Left ventricle myocardium superior (tissue), 1 donor: ENCODE results near the gene MMRN1. TPM values are rescaled to one million over a fixed set of nuclear protein-coding genes. Genes with fewer than 3 reads are reported as not detected.

Experiments
- ATAC-seq: fragments of 200-7000 bp; cut with Tn5 transposase; one replicate; pipeline ENCODE4 v1.9.1; 2020; ENCODE audit warnings: mild to moderate bottlenecking, moderate library complexity
- DNase-seq: peaks from one replicate; pipeline ENCODE4 v3.0.0-alpha.2; 2020
- intact Hi-C: fragments of 100-400 bp; cut with micrococcal nuclease; formaldehyde crosslinking; loops from one replicate; pipeline ENCODE4 v1.11.0; 2022
- total RNA-seq: library from RNA; stranded (reverse); fragmentation: NEBNext Ultra II Directional; extraction: Animal tissue kit (Norgen Biotek cat#: 25700); gene quantifications from one replicate; pipeline ENCODE4 v1.2.1, GENCODE V29; 2021
- donor health status: DM: no; HTN: yes; CAD: no; lungs with severe emphysema.

The MMRN1 gene
- total RNA-seq, 1 donor from 2014 or later = 10.1 TPM

- intact Hi-C loops = no loop called here
- no peak for DNase-seq
- peak; percentile 66 for ATAC-seq
Observed at GRCh38 chr4:89904524-89904923, 9.9 kb downstream of the MMRN1 start.

DNA sequence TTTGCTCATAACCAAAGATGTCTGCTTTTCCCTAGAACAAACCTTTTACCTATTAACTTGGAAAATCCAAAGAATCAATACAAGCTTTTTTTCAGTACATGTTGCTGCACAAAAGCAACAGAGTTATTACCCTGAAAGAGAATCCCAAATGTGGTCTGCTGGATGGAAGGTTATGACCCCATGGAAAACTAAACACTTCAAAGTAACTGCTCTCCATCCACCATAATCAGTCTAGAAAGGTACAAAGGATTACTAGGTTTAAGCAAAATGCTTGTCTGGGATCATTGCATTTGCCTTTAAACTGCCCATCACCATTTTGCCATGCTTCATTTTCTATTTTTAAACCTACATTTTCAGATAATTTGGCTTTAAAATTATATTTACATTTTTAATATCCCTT lies 11.7 kb downstream of the MMRN1 start:
- DNase-seq (no peak), ATAC-seq (no peak)
- intact Hi-C loops = no loop called here

DNA sequence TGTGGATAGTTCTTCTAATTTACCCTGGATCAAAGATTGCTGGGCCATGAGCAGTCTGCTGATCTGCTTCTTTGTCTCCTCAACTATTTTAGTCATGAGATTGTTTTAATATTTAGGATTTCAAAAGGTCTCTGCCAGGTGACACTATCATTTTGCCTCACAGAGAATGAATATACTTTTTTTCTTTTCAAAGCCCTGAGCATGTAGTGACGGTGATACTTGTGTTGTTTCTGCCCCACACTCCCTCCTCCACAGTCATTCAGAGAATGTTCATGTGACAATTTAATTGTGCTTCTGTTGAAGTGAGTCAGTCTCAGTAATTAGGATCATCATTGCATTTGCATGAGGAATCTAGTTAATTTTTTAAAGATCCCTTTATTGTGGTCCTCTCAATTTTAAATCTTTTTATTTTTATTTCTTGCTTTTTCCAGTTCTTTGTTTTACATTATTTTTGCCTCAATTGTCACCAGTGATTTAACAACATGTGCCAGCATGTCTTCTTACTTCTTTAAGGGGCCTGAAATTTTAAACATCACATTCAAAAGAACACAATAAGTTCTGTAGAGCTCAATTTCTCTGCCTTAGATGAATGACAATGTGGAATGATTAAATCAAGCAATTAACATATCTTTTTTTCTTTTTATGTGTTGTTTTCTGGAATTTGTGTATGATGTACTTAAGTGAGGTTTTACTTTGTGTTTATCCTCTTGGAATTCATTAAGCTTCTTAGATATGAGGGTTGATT lies 12.3 kb downstream of the MMRN1 start:
- DNase-seq (no peak), ATAC-seq (peak; percentile 21)
- intact Hi-C loops = no loop called here

DNA sequence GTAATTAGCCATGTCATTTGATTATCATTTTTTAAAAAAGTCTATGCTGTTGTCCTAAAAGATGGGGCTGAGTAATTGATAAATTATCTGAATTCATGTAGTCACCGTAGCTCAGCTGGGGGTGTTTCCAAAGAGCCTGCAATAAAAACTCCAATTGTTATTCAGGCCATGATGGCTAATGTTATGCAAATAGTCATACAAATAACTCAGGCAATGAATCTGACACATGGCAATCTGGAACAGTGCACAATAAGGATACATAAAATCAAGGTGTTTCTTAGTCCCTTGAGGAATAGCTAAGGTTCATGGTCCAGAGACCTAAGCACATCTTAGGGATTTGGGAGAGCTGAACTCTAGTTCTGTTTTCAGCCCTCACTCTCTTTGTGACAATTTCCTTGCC lies 15.2 kb downstream of the MMRN1 start:
- ATAC-seq (no peak), DNase-seq (no peak)
- intact Hi-C loops = no loop called here

DNA sequence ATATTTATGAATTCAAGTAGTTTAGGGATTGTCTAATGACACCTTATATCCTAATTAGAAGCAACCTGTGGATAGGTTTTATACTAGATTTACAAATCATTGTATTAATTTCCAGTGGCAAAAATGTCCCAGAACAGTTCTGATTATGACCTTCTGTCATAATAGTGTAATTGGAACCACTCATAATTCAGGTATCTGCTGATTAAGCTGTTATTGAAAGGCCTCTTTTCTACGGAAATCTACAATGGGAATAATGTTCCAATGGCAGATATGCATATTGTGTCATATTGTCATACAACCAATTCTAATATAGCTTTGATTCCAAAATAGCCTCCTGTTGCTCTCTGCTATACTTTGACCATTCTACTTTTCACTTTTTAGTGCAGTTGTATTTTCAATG lies 19.0 kb downstream of the MMRN1 start:
- intact Hi-C loops = no loop called here
- no peak for ATAC-seq
- no peak for DNase-seq

- intact Hi-C loops = no loop called here
- no peak for DNase-seq
- ATAC-seq = no peak
Observed at GRCh38 chr4:89914609-89915550, 20.2 kb downstream of the MMRN1 start.

GRCh38 chr4:89915937-89916336 lies 21.3 kb downstream of the MMRN1 start:
- ATAC-seq (no peak), DNase-seq (no peak)
- intact Hi-C loops = no loop called here

- ATAC-seq (no peak), DNase-seq (no peak)
- intact Hi-C loops = no loop called here
Observed at GRCh38 chr4:89922848-89923416, 28.3 kb downstream of the MMRN1 start.

GRCh38 chr4:89928838-89929237 lies 34.2 kb downstream of the MMRN1 start:
- DNase-seq (no peak), ATAC-seq (no peak)
- intact Hi-C loops = no loop called here

DNA sequence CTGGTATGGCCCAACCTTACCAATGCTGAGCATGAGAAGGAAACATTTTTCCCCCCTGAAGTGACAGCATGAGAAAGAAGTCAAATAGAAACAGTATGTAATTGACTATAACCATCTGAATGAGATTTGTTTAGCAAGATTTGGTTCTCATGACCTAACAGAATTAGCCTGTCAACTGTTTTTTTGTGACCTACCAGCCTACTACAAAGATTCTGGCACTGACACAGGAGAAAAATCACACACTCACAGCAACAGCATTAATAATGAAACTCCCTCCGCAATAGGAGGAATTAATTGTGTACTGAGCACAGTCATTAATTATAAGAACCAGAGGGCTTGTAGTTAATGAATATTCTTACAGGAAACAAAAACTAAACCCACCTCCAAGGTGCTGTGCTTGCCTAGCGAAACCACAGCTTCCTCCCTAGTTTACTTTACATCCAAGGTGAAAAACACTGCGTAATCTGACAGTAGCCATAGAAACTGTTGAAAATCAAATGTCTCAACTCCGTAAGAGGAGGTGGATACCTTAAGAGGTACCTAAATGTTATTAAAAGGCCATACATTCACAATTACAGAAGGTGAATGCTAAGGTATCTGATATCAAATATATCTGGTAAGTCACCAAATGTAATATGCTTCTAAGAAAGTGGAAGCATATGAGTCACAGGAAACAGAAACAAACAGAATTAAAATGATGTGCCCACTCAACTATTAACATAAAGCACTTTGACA lies 34.9 kb downstream of the MMRN1 start:
- no peak for ATAC-seq
- intact Hi-C loops = no loop called here
- DNase-seq = no peak

DNA sequence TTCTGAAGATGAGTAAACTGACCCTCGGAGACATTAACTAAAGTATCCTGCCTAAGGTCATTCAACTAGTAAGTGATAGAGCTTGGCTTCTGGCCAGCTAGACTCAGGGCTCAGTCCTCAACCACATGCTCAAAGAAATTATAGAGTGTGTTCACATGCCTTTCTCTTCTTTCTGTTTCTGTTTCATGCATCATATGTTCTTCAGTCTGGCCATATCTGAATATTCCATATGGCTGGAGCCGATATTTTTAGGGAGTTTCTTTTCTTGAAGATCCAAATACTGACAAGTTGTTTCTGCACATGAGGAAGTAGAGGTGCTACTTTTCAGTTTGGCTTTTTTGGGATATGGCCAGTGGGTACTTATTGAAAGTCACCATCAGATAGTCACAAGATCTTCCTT lies 44.9 kb downstream of the MMRN1 start:
- no peak for DNase-seq
- intact Hi-C loops = no loop called here
- no peak for ATAC-seq

GRCh38 chr4:89939994-89940393 lies 45.3 kb downstream of the MMRN1 start:
- DNase-seq (peak; percentile 26), ATAC-seq (peak; percentile 53)
- intact Hi-C loops = no loop called here

DNA sequence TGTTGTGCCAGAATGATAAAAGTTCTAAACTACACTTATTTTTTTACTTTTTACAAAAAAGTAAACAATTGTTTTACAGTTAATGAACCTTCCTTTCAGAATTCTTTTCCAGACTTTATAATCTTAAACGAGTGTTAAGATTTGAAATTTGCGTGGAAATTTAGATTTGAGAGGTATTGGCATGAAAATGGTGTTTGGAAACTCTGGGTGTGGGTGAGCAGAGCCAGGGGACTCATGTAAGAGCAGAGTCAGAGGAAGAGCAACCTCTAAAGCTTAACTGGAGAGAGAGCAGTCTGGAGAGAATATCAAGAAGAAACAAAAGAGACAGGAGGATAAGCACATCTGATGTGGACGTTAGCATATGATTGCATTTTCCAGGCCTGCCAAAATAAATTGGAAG lies 48.2 kb downstream of the MMRN1 start:
- intact Hi-C loops = no loop called here
- DNase-seq = no peak
- ATAC-seq = no peak

DNA sequence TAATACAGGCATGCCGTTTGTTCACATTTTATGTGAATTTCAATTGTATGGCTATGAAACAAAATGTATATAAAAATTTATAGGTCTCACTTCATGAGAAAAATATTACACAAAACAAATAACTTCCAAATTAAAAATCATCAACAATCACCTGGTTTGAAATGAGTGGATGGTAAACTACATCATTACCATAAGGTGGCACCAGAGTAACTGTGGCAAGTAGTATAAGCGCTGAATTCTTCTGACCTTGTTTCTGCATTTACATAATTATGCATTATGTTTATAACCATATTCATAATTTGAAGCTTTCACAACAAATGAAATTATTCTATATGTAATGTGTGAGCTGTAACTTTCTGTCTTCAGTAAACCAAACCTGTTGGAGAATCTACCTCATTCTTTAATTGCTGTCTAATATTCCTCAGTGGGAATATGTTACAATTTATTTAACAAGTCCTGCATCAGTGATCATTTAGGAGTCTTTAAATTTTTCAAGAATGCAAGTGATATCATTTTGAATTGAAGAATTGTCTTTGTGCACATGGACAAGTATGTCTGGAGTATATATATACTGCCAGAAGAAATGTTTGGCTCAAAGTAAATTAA lies 55.2 kb downstream of the MMRN1 start:
- intact Hi-C loops = no loop called here
- ATAC-seq = no peak
- DNase-seq = no peak

GRCh38 chr4:89952458-89952857 lies 57.8 kb downstream of the MMRN1 start:
- intact Hi-C loops = no loop called here
- ATAC-seq (no peak), DNase-seq (no peak)

GRCh38 chr4:89954906-89955695 lies 60.4 kb downstream of the MMRN1 start:
- ATAC-seq (no peak), DNase-seq (no peak)
- intact Hi-C loops = no loop called here

DNA sequence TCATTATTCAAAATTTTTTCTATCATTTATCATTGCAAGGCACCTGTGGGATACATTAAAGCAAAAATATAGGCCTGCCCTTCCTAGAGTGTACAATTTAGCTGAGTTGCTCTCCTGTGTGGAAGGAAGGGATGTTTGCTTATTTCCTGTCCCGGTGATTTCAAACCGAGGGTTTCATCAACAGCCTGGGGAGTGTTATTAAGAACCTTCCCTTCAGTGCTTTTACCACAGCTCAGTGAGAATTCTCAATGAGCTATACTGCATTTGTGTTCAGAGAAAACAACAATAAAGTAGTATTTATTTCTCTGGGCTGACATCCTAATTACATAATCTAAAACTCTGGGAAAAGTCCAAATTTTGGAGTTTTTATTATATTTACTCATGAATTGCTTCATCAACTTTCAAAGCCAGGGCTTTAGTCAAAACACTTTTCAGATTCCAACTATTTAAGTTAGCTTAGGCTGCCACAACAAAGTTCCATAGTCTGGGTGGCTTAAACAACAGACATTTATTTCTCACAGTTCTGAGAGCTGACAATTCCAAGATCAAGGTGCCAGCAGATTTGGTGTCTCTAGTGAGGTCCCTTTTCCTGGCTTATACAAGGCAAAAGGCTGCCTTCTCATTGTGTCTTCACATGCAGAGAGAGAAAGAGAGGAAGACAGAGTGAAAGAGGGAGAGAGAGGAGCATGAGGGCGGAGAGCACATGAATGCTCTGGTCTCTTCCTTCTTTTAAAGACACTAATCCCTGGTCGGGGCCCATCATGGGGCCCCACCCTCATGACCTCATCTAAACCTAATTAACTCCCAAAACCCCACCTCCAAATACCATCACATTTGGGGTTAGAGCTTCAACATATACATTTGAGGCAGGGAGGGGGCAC lies 62.6 kb downstream of the MMRN1 start:
- intact Hi-C loops = no loop called here
- DNase-seq = no peak
- ATAC-seq = no peak
